Prostate gland (tissue), 2 donors: ENCODE results near the gene NUAK1. TPM values are rescaled to one million over a fixed set of nuclear protein-coding genes. Genes with fewer than 3 reads are reported as not detected.

Experiments
- DNase-seq: peaks from one replicate; pipeline ENCODE4 v3.0.0-alpha.2; 2019; ENCODE audit warnings: low spot score
- H3K27ac ChIP-seq, 2 donors: fragments of 200-600 bp; sonication (generic); 2 replicates each; pipeline ENCODE4 v1.5.1; 2017 to 2019
- H3K27me3 ChIP-seq: fragments of 200-600 bp; sonication (generic); replicated peaks from 2 replicates; pipeline ENCODE4 v1.5.1; 2019; ENCODE audit not compliant: insufficient read depth
- H3K36me3 ChIP-seq, 2 donors: fragments of 200-600 bp; sonication (generic); 1 replicate in 1 of 2; 2 replicates in 1 of 2; pipeline versions ENCODE4 v1.5.1 to v1.8.1; 2017 to 2019
- H3K4me1 ChIP-seq: fragments of 200-600 bp; sonication (generic); replicated peaks from 2 replicates; pipeline ENCODE4 v1.5.1; 2019
- H3K4me3 ChIP-seq, 2 donors: fragments of 200-600 bp; sonication (generic); 2 replicates each; pipeline ENCODE4 v1.5.1; 2017 to 2019
- H3K9me3 ChIP-seq: fragments of 200-600 bp; sonication (generic); 2 replicates; pipeline ENCODE4 v1.5.1; 2017
- CTCF ChIP-seq, 4 experiments: fragments of 200-600 bp in 2 of 4; fragments of 450-650 bp in 2 of 4; sonication (generic) in 2 of 4; IDR thresholded peaks; 1 replicate in 3 of 4; 2 replicates in 1 of 4; pipeline ENCODE4 v1.5.1; 2016 to 2019; ENCODE audit warnings: antibody characterized with exemption in 4 of 4, mild to moderate bottlenecking in 2 of 4, moderate library complexity in 2 of 4
- POLR2A ChIP-seq: fragments of 450-650 bp; IDR thresholded peaks from one replicate; pipeline ENCODE4 v1.6.1; 2016; ENCODE audit warnings: antibody characterized with exemption, mild to moderate bottlenecking
- POLR2AphosphoS5 ChIP-seq: sonication (generic); formaldehyde crosslinking; IDR thresholded peaks from one replicate; pipeline ENCODE4 v1.6.1; 2017; ENCODE audit warnings: antibody characterized with exemption
- WGBS: methylation state at CpG from one replicate; pipeline ENCODE4 v1.1.5; 2018; 5-methylcytosine and 5-hydroxymethylcytosine counted together
- intact Hi-C: fragments of 100-400 bp; cut with DNase I; formaldehyde crosslinking; loops from one replicate; pipeline ENCODE4 v1.14.2; 2022
- total RNA-seq, 2 donors: library from RNA; depleted of rRNA; stranded (reverse); fragments of >200 nt; gene quantifications; one replicate each; pipeline ENCODE4 v1.1.0, GENCODE V29; 2016

NUAK1 gene
- total RNA-seq, 2 donors from 2014 or later, result 9.6 to 16.0 TPM

GRCh38 chr12:106023039-106023438, 115.7 kb downstream of the NUAK1 start:
- no peak overlapping the region for H3K27ac ChIP-seq
- no peaks in the 10 kb centered on the region for H3K4me1 ChIP-seq
- no peaks in the 10 kb centered on the region for H3K36me3 ChIP-seq
- no peaks in the 10 kb centered on the region for H3K9me3 ChIP-seq
- no peak overlapping the region for H3K4me3 ChIP-seq
- H3K27me3 ChIP-seq, result no peaks in the 10 kb centered on the region
- TF ChIP-seq POLR2AphosphoS5, result no peak
- TF ChIP-seq CTCF (IDR thresholded peaks at IDR 0.05), result no peak
- TF ChIP-seq POLR2A, result no peak
- DNase-seq, result no peak
- WGBS, result 90% methylated on average over 2 of the region's 2 CpGs
- intact Hi-C loops, result no loop called here

- Histone ChIP-seq H3K4me1 (no peaks in the 10 kb centered on the region), H3K27me3 (no peaks in the 10 kb centered on the region), H3K4me3 (no peak overlapping the region), H3K9me3 (no peaks in the 10 kb centered on the region), H3K36me3 (no peaks in the 10 kb centered on the region), H3K27ac (no peak overlapping the region)
- DNase-seq, result no peak
- intact Hi-C loops, result no loop called here
- TF ChIP-seq CTCF (IDR thresholded peaks at IDR 0.05) (no peak), POLR2AphosphoS5 (no peak), POLR2A (no peak)
- WGBS, result 33% methylated on average over 5 of the region's 5 CpGs
These were observed 116.2 kb downstream of the NUAK1 start for GRCh38 chr12:106022568-106023012.

- TF ChIP-seq POLR2AphosphoS5 (no peak), CTCF (IDR thresholded peaks at IDR 0.05) (no peak), POLR2A (no peak)
- DNase-seq, result no peak
- Histone ChIP-seq H3K9me3 (no peaks in the 10 kb centered on the region), H3K4me1 (no peaks in the 10 kb centered on the region), H3K36me3 (no peaks in the 10 kb centered on the region), H3K4me3 (no peak overlapping the region), H3K27ac (no peak overlapping the region), H3K27me3 (no peaks in the 10 kb centered on the region)
- 66% methylated on average over 5 of the region's 5 CpGs for WGBS
- intact Hi-C loops, result no loop called here
These were observed 117.2 kb downstream of the NUAK1 start for GRCh38 chr12:106021516-106021915.

- WGBS, result 80% methylated on average over 3 of the region's 3 CpGs
These were observed 118.0 kb downstream of the NUAK1 start for GRCh38 chr12:106020736-106021135.

More at GRCh38 chr12:106020736-106021135, 118.0 kb downstream of the NUAK1 start:
- no peak overlapping the region for H3K27ac ChIP-seq
- no peaks in the 10 kb centered on the region for H3K4me1 ChIP-seq
- intact Hi-C loops, result no loop called here
- no peak for DNase-seq
- TF ChIP-seq POLR2AphosphoS5 (no peak), POLR2A (no peak), CTCF (IDR thresholded peaks at IDR 0.05) (no peak)
- no peaks in the 10 kb centered on the region for H3K27me3 ChIP-seq
- H3K9me3 ChIP-seq, result no peaks in the 10 kb centered on the region
- H3K36me3 ChIP-seq, result no peaks in the 10 kb centered on the region
- no peak overlapping the region for H3K4me3 ChIP-seq
